ENCODE data around the gene KCNJ6. TPM values are rescaled to one million over a fixed set of nuclear protein-coding genes. Genes with fewer than 3 reads are reported as not detected.
"Not testable (repeated sequence)": the region's sequence is repeated elsewhere in the genome, so short reads cannot be mapped to it uniquely, and the experiment has no call there.

The KCNJ6 gene
- polyA plus RNA-seq, 3 donors from 2014 or later = not detected

- Mint-ChIP-seq H3K4me1 (no peaks in the 10 kb centered on the region), H3K9me3 (peaks cover 0 to 10% (median 0%) of the 10 kb centered on the region in 6 donors), H3K27ac (no peak overlapping the region), H3K4me3 (no peak overlapping the region), H3K36me3 (no peaks in the 10 kb centered on the region), H3K27me3 (ENCODE audit: low read depth in 3 of 3) (peaks cover 0 to 4% (median 0%) of the 10 kb centered on the region in 3 donors)
- DNase-seq = no peak
Measured at GRCh38 chr21:37784591-37785318, 131.5 kb downstream of the KCNJ6 start.

GRCh38 chr21:37783016-37783415 lies 133.2 kb downstream of the KCNJ6 start:
- Mint-ChIP-seq H3K4me3 (no peak overlapping the region), H3K4me1 (no peaks in the 10 kb centered on the region), H3K9me3 (peaks cover 0 to 10% (median 0%) of the 10 kb centered on the region in 6 donors), H3K36me3 (no peaks in the 10 kb centered on the region), H3K27me3 (ENCODE audit: low read depth in 3 of 3) (peaks cover 0 to 4% (median 0%) of the 10 kb centered on the region in 3 donors), H3K27ac (no peak overlapping the region)
- DNase-seq = no peak

GRCh38 chr21:37780991-37781983 lies 135.0 kb downstream of the KCNJ6 start:
- Mint-ChIP-seq H3K27ac (no peak overlapping the region), H3K27me3 (ENCODE audit: low read depth in 3 of 3) (peaks cover 0 to 13% (median 0%) of the 10 kb centered on the region in 3 donors), H3K9me3 (peaks cover 0 to 10% (median 0%) of the 10 kb centered on the region in 6 donors), H3K36me3 (no peaks in the 10 kb centered on the region), H3K4me3 (no peak overlapping the region), H3K4me1 (no peaks in the 10 kb centered on the region)
- no peak for DNase-seq

GRCh38 chr21:37771181-37771580 lies 145.1 kb downstream of the KCNJ6 start:
- no peak overlapping the region for H3K27ac Mint-ChIP-seq
- no peaks in the 10 kb centered on the region for H3K4me1 Mint-ChIP-seq
- no peak for DNase-seq
- peaks cover 0 to 1% (median 0%) of the 10 kb centered on the region in 6 donors for H3K9me3 Mint-ChIP-seq
- no peak overlapping the region for H3K4me3 Mint-ChIP-seq
- peaks cover 0 to 7% (median 4%) of the 10 kb centered on the region in 3 donors for H3K27me3 Mint-ChIP-seq (ENCODE audit: low read depth in 3 of 3)
- H3K36me3 Mint-ChIP-seq = no peaks in the 10 kb centered on the region

- Mint-ChIP-seq H3K36me3 (no peaks in the 10 kb centered on the region), H3K27ac (no peak overlapping the region), H3K9me3 (peaks cover 0 to 1% (median 0%) of the 10 kb centered on the region in 6 donors), H3K4me3 (no peak overlapping the region), H3K27me3 (ENCODE audit: low read depth in 3 of 3) (peaks cover 0 to 6% (median 4%) of the 10 kb centered on the region in 3 donors), H3K4me1 (no peaks in the 10 kb centered on the region)
- DNase-seq = no peak
Measured at GRCh38 chr21:37770461-37770860, 145.8 kb downstream of the KCNJ6 start.

GRCh38 chr21:37769656-37770055 lies 146.6 kb downstream of the KCNJ6 start:
- no peaks in the 10 kb centered on the region for H3K36me3 Mint-ChIP-seq
- no peak overlapping the region for H3K27ac Mint-ChIP-seq
- H3K4me3 Mint-ChIP-seq = no peak overlapping the region
- peaks cover 0 to 1% (median 0%) of the 10 kb centered on the region in 6 donors for H3K9me3 Mint-ChIP-seq
- DNase-seq = no peak
- peaks cover 0 to 6% (median 4%) of the 10 kb centered on the region in 3 donors for H3K27me3 Mint-ChIP-seq (ENCODE audit: low read depth in 3 of 3)
- no peaks in the 10 kb centered on the region for H3K4me1 Mint-ChIP-seq

- peaks cover 0 to 1% (median 0%) of the 10 kb centered on the region in 6 donors for H3K9me3 Mint-ChIP-seq
- H3K4me3 Mint-ChIP-seq = no peak overlapping the region
- H3K27ac Mint-ChIP-seq = no peak overlapping the region
- DNase-seq = no peak
- H3K27me3 Mint-ChIP-seq (ENCODE audit: low read depth in 3 of 3) = peaks cover 1 to 4% (median 2%) of the 10 kb centered on the region in 3 donors
- H3K36me3 Mint-ChIP-seq = no peaks in the 10 kb centered on the region
- H3K4me1 Mint-ChIP-seq = no peaks in the 10 kb centered on the region
Measured at GRCh38 chr21:37767984-37768383, 148.3 kb downstream of the KCNJ6 start.

GRCh38 chr21:37766129-37766528 lies 150.1 kb downstream of the KCNJ6 start:
- Mint-ChIP-seq H3K4me1 (no peaks in the 10 kb centered on the region), H3K27me3 (ENCODE audit: low read depth in 3 of 3) (peaks cover 0 to 3% (median 1%) of the 10 kb centered on the region in 3 donors), H3K27ac (no peak overlapping the region), H3K4me3 (no peak overlapping the region), H3K36me3 (no peaks in the 10 kb centered on the region), H3K9me3 (no peaks in the 10 kb centered on the region)
- no peak for DNase-seq

- no peak overlapping the region for H3K27ac Mint-ChIP-seq
- H3K4me1 Mint-ChIP-seq = no peaks in the 10 kb centered on the region
- H3K9me3 Mint-ChIP-seq = no peaks in the 10 kb centered on the region
- no peaks in the 10 kb centered on the region for H3K36me3 Mint-ChIP-seq
- DNase-seq = no peak
- peaks cover 0 to 3% (median 1%) of the 10 kb centered on the region in 3 donors for H3K27me3 Mint-ChIP-seq (ENCODE audit: low read depth in 3 of 3)
- no peak overlapping the region for H3K4me3 Mint-ChIP-seq
Measured at GRCh38 chr21:37765221-37765900, 150.9 kb downstream of the KCNJ6 start.

- H3K27ac Mint-ChIP-seq = no peak overlapping the region
- no peaks in the 10 kb centered on the region for H3K4me1 Mint-ChIP-seq
- no peaks in the 10 kb centered on the region for H3K36me3 Mint-ChIP-seq
- peaks cover 0 to 3% (median 1%) of the 10 kb centered on the region in 3 donors for H3K27me3 Mint-ChIP-seq (ENCODE audit: low read depth in 3 of 3)
- no peak overlapping the region for H3K4me3 Mint-ChIP-seq
- DNase-seq = no peak
- H3K9me3 Mint-ChIP-seq = no peaks in the 10 kb centered on the region
Measured at GRCh38 chr21:37764691-37765090, 151.6 kb downstream of the KCNJ6 start.

GRCh38 chr21:37763298-37763697 lies 153.0 kb downstream of the KCNJ6 start:
- DNase-seq = no peak
- Mint-ChIP-seq H3K27ac (no peak overlapping the region), H3K36me3 (no peaks in the 10 kb centered on the region), H3K4me1 (no peaks in the 10 kb centered on the region), H3K27me3 (ENCODE audit: low read depth in 3 of 3) (peaks cover 0 to 5% (median 4%) of the 10 kb centered on the region in 3 donors), H3K9me3 (no peaks in the 10 kb centered on the region), H3K4me3 (no peak overlapping the region)

- no peaks in the 10 kb centered on the region for H3K4me1 Mint-ChIP-seq
- peaks cover 0 to 5% (median 4%) of the 10 kb centered on the region in 3 donors for H3K27me3 Mint-ChIP-seq (ENCODE audit: low read depth in 3 of 3)
- no peak overlapping the region for H3K27ac Mint-ChIP-seq
- no peak overlapping the region for H3K4me3 Mint-ChIP-seq
- no peaks in the 10 kb centered on the region for H3K36me3 Mint-ChIP-seq
- DNase-seq = no peak
- H3K9me3 Mint-ChIP-seq = no peaks in the 10 kb centered on the region
Measured at GRCh38 chr21:37762606-37763005, 153.7 kb downstream of the KCNJ6 start.

GRCh38 chr21:37761406-37761805 lies 154.9 kb downstream of the KCNJ6 start:
- not testable (repeated sequence) for H3K36me3 Mint-ChIP-seq; H3K4me3 Mint-ChIP-seq; H3K4me1 Mint-ChIP-seq; H3K9me3 Mint-ChIP-seq; DNase-seq; H3K27me3 Mint-ChIP-seq (ENCODE audit: low read depth in 3 of 3); H3K27ac Mint-ChIP-seq
